ENCODE measurements around the gene PSMD14. TPM values are rescaled to one million over a fixed set of nuclear protein-coding genes. Genes with fewer than 3 reads are reported as not detected.

PSMD14 gene
- total RNA-seq, 2 experiments from 2014 or later: 17.1 to 22.1 TPM

- H3K27me3 Mint-ChIP-seq: peaks cover 28% of the 10 kb centered on the region
- DNase-seq (no peak), ATAC-seq (ENCODE audit: poor library complexity) (no peak)
- intact Hi-C loops (cut with DNase I, micrococcal nuclease): no loop called here
- ChIA-PET CTCF (no interaction called here), POLR2A (no interaction called here)
- no peak overlapping the region for H3K27ac Mint-ChIP-seq
- H3K9me3 Mint-ChIP-seq: no peaks in the 10 kb centered on the region
- Histone ChIP-seq H3K36me3 (ENCODE audit: insufficient read depth, low read length) (no peaks in the 10 kb centered on the region), H3K9me3 (ENCODE audit: control insufficient read depth in 1 of 2, insufficient read depth in 1 of 2, low read length in 2 of 2) (no peaks in the 10 kb centered on the region), H3K4me1 (ENCODE audit: insufficient read depth, low read length) (no peaks in the 10 kb centered on the region), H3K27ac (ENCODE audit: low read depth in 1 of 2, low read length in 2 of 2) (no peak overlapping the region), H3K27me3 (ENCODE audit: control insufficient read depth in 1 of 2, insufficient read depth in 2 of 2, low read length in 2 of 2) (peaks cover 0 to 4% of the 10 kb centered on the region in 2 experiments), H3K4me3 (ENCODE audit: low read length) (no peak overlapping the region)
- no peaks in the 10 kb centered on the region for H3K36me3 Mint-ChIP-seq (ENCODE audit: low read depth)
- H3K4me3 Mint-ChIP-seq: no peak overlapping the region
- H3K4me1 Mint-ChIP-seq (ENCODE audit: low read depth): no peaks in the 10 kb centered on the region
- no peak for TF ChIP-seq CTCF (IDR thresholded peaks at IDR 0.05)
Observed at GRCh38 chr2:161448431-161448830, 140.2 kb downstream of the PSMD14 start.

Other genes with a start within 250 kb of the PSMD14 start
- gene TANK, start 148.0 kb upstream of the PSMD14 start, total RNA-seq: 10 to 100 TPM; 66.3 to 71.7 TPM
- gene TBR1, start 107.9 kb downstream of the PSMD14 start, total RNA-seq: not detected

Data from CD4-positive, alpha-beta T cell (primary cell).